ENCODE results near the gene A1BG.

DNA sequence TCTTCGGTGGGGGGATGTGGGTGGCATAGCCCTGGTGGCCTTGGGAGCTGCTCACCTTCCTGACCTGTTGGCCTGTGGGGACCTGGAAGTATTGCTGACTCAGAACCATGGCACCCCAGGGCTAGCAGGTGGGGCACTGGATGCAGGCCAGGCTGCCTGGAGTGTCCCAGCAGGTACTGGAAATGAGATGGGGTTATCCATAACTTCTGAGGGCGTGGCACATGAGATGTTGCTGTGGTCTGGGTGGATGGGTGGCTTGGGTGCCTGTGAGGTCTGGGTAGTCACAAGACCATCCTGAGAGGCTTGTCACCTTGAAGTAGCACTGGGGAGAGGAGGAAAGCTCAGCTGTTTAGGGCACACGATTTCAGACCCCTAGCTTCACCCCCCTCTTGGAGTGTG, 41.5 kb upstream of the A1BG start:
- TF ChIP-seq, protein P1, sequence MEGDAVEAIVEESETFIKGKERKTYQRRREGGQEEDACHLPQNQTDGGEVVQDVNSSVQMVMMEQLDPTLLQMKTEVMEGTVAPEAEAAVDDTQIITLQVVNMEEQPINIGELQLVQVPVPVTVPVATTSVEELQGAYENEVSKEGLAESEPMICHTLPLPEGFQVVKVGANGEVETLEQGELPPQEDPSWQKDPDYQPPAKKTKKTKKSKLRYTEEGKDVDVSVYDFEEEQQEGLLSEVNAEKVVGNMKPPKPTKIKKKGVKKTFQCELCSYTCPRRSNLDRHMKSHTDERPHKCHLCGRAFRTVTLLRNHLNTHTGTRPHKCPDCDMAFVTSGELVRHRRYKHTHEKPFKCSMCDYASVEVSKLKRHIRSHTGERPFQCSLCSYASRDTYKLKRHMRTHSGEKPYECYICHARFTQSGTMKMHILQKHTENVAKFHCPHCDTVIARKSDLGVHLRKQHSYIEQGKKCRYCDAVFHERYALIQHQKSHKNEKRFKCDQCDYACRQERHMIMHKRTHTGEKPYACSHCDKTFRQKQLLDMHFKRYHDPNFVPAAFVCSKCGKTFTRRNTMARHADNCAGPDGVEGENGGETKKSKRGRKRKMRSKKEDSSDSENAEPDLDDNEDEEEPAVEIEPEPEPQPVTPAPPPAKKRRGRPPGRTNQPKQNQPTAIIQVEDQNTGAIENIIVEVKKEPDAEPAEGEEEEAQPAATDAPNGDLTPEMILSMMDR (IDR thresholded peaks at IDR 0.05) = no peak
- no peak for TF ChIP-seq POLR2A (IDR thresholded peaks at IDR 0.05)

All from right lobe of liver (tissue), 4 donors.